ENCODE results near the gene KCNA3. TPM values are rescaled to one million over a fixed set of nuclear protein-coding genes. Genes with fewer than 3 reads are reported as not detected.

The KCNA3 gene
- total and polyA plus RNA-seq, 2 of the 4 experiments (the other 2 are of a cell fraction): under 0.01 to 0.09 TPM

DNA sequence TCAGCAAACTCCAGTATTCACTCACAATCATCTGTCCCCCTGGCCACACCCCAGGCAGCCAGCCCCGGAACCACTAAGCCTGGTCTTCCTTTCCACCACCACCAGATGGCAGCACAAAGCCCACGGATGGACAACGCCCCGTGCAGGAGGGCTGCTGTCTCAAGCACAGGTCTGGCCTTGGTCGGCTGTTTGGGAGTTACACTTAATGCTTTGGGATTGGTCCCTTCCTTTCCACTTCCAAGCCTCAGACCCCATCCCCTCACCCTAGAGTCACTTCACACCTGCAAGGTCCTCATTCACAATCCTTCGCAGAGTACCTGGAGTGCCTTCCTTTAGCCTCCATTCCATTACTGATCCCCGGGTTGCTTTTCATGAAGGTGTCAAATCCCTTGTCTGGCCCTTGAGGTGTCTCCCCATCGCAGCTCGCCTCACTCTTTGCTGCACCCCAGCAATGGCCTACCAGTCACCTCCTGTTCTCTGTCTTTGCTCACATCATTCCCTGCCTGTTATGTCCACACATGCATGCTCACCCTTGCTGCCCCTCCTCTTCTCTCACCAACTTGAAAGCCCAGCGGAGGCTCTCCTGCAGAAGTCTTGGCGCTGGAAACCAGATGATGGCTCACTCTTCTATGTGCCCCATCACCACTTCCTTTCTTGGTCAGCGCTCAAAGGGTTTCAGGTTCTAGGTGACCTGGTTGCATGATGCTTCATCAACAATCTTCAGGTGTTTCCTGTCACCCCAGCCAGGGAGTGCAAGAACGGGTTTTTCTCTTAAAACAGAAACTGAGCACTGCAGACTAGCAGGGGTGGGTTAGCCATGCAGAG, 43.7 kb downstream of the KCNA3 start:
- CTCF ChIA-PET: no interaction called here
- no peaks in the 10 kb centered on the region for H3K9me3 ChIP-seq (ENCODE audit: control insufficient read depth, insufficient read depth, low read length)
- intact Hi-C loops (cut with micrococcal nuclease) (loop anchor here (1.0 kb wide), 2 partner anchors 135 to 152 kb away; no protein-coding TSS in a partner anchor), dilution Hi-C loops (cut with HindIII; ENCODE audit: low sequenced_read_pairs, unreplicated experiment) (no loop called here), in situ Hi-C loops (cut with MboI; ENCODE audit: low sequenced_read_pairs) (loop anchor here (5.0 kb wide), 1 partner anchor 136 kb away; no protein-coding TSS in a partner anchor)
- H4K5ac ChIP-seq (ENCODE audit: low read depth, low read length): no peak overlapping the region
- no peak overlapping the region for H2BK5ac ChIP-seq (ENCODE audit: low read depth, low read length, poor library complexity, severe bottlenecking)
- no peaks in the 10 kb centered on the region for H4K20me1 ChIP-seq (ENCODE audit: insufficient read depth, low read length)
- no peak overlapping the region for H2AK5ac ChIP-seq (ENCODE audit: low read depth, low read length)
- H2AK9ac ChIP-seq (replicated peaks; ENCODE audit: low read depth, low read length, poor library complexity): no peak overlapping the region
- H4K8ac ChIP-seq (ENCODE audit: low read depth in 2 of 2, low read length in 2 of 2): no peak overlapping the region
- no peak overlapping the region for H4K91ac ChIP-seq (ENCODE audit: insufficient read depth, low read depth, low read length)
- DNase-seq (peak; percentile 46), ATAC-seq (ENCODE audit: low read depth) (peak; percentile 96)
- WGBS, 2 experiments (ENCODE audit: extremely low coverage in 2 of 2, insufficient read length in 1 of 2): 79% methylated on average over 4 of the region's 13 CpGs; no CpG with 5 or more reads in 1 of the 2 experiments
- POLR2A ChIA-PET (ENCODE audit: unreplicated experiment): no interaction called here
- no peak overlapping the region for H3K9ac ChIP-seq (ENCODE audit: low read depth, low read length)
- peaks cover 3% of the 10 kb centered on the region; the same call in 1 of the 2 replicates for H3K4me1 ChIP-seq (ENCODE audit: control insufficient read depth, insufficient read depth, low read length)
- no peak overlapping the region for H3K4me3 ChIP-seq (ENCODE audit: insufficient read depth, low read depth, low read length)
- no peak overlapping the region for H3K4ac ChIP-seq (ENCODE audit: low read depth, low read length)
- no peak overlapping the region for H3K56ac ChIP-seq (ENCODE audit: extremely low read depth, insufficient read depth, low read length)
- no peaks in the 10 kb centered on the region for H3K9me1 ChIP-seq (ENCODE audit: insufficient read depth, low read length)
- no peak overlapping the region for H2BK20ac ChIP-seq (ENCODE audit: low read depth, low read length)
- no peak overlapping the region for H3K23ac ChIP-seq (ENCODE audit: low read depth, low read length)
- H3K36me3 ChIP-seq (ENCODE audit: control insufficient read depth, insufficient read depth, low read length): no peaks in the 10 kb centered on the region
- no peak overlapping the region for H3K4me2 ChIP-seq (ENCODE audit: low read depth, low read length)
- H3K27me3 ChIP-seq (ENCODE audit: control insufficient read depth, insufficient read depth, low read length): peaks cover 10% of the 10 kb centered on the region
- H3K27ac ChIP-seq (ENCODE audit: insufficient read depth, low read length): no peak overlapping the region
- no peak overlapping the region for H3K14ac ChIP-seq (replicated peaks; ENCODE audit: low read depth, low read length)
- no TSS peak for BruUV-seq (replicated peaks)
- no peak for TF ChIP-seq RCOR1 (IDR thresholded peaks at IDR 0.05; ENCODE audit: insufficient replicate concordance, low read length)
- TF ChIP-seq, protein P1, sequence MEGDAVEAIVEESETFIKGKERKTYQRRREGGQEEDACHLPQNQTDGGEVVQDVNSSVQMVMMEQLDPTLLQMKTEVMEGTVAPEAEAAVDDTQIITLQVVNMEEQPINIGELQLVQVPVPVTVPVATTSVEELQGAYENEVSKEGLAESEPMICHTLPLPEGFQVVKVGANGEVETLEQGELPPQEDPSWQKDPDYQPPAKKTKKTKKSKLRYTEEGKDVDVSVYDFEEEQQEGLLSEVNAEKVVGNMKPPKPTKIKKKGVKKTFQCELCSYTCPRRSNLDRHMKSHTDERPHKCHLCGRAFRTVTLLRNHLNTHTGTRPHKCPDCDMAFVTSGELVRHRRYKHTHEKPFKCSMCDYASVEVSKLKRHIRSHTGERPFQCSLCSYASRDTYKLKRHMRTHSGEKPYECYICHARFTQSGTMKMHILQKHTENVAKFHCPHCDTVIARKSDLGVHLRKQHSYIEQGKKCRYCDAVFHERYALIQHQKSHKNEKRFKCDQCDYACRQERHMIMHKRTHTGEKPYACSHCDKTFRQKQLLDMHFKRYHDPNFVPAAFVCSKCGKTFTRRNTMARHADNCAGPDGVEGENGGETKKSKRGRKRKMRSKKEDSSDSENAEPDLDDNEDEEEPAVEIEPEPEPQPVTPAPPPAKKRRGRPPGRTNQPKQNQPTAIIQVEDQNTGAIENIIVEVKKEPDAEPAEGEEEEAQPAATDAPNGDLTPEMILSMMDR (conservative IDR thresholded peaks at IDR 0.05; ENCODE audit: low read depth, low read length): peak; percentile 72
- peak; percentile 70 for TF ChIP-seq SMC3 (IDR thresholded peaks at IDR 0.05; ENCODE audit: low read depth, low read length)
- peak; percentile 65 for TF ChIP-seq RAD21 (IDR thresholded peaks at IDR 0.05; ENCODE audit: low read length)
- H3K18ac ChIP-seq (ENCODE audit: low read depth, low read length): no peak overlapping the region
- no peak overlapping the region for H2BK15ac ChIP-seq (ENCODE audit: low read depth, low read length)
- H2BK120ac ChIP-seq (ENCODE audit: low read depth, low read length): no peak overlapping the region
- H2AFZ ChIP-seq (replicated peaks; ENCODE audit: low read length, poor library complexity): peak overlapping the region; percentile 25
- H3K79me1 ChIP-seq (ENCODE audit: low read depth in 1 of 2, low read length in 2 of 2): no peaks in the 10 kb centered on the region
